ENCODE data around the gene SYP.

DNA sequence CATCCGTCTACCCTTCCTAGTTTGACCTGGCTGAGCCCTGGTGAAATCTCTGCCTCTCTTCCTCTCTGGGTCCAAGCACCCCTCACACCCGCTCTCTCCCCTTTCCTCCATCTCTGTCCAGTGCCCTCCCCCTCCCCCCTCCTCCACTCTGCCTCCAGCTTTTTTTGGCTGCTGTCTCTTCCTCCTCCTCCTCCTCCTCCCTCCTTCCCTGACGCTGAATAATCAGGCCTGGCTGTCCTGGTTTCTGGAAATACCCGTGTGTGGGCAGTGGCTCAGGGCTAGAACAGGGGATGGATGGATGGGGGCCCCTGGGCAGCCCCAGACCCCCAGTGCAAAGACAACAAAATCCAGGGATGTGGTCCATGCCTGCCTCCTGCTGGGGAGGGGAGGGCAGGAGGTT is 4.7 kb upstream of the SYP start:
- TF ChIP-seq CTCF (IDR thresholded peaks at IDR 0.05; ENCODE audit: poor library complexity), result no peak
- no peak for TF ChIP-seq EZH2 (IDR thresholded peaks at IDR 0.05; ENCODE audit: borderline replicate concordance)

Data from hepatocyte (in vitro differentiated cells).